ENCODE results near the gene AURKAIP1. TPM values are rescaled to one million over a fixed set of nuclear protein-coding genes. Genes with fewer than 3 reads are reported as not detected.

Gene AURKAIP1
- polyA plus RNA-seq, 2 of the 4 experiments (the other 2 are of a cell fraction): 62.0 to 102 TPM

- DNase-seq (ENCODE audit: low read depth in 1 of 2, low spot score in 1 of 2) (no peak), ATAC-seq (no peak)
- no CpG with 5 or more reads among the region's 48 CpGs for WGBS (ENCODE audit: missing lambda C conversion rate)
Observed at GRCh38 chr1:1332774-1333480, 42.1 kb downstream of the AURKAIP1 start.

GRCh38 chr1:1332031-1332755 lies 42.8 kb downstream of the AURKAIP1 start:
- DNase-seq (ENCODE audit: low read depth in 1 of 2, low spot score in 1 of 2) (no peak), ATAC-seq (no peak), FAIRE-seq (no peak)
- Histone ChIP-seq H3K9me3 (no peaks in the 10 kb centered on the region), H3K4me2 (no peak overlapping the region), H3K4me3 (no peak overlapping the region), H3K27ac (no peak overlapping the region), H3K4me1 (peaks cover 12% of the 10 kb centered on the region; the same call in 2 of the 3 replicates)
- no peak for TF ChIP-seq KDM1A (IDR thresholded peaks at IDR 0.05; ENCODE audit: low read depth)
- no peak for TF ChIP-seq NFE2L2 (conservative IDR thresholded peaks at IDR 0.05; ENCODE audit: low read length)
- no peak for TF ChIP-seq TP53 (CRISPR knock-in tag; IDR thresholded peaks at IDR 0.05)
- TF ChIP-seq GATA3 (IDR thresholded peaks at IDR 0.05; ENCODE audit: borderline replicate concordance): no peak
- TF ChIP-seq ESRRA (IDR thresholded peaks at IDR 0.05; ENCODE audit: borderline replicate concordance, low read length): no peak
- TF ChIP-seq TFCP2L1 (CRISPR knock-in tag; IDR thresholded peaks at IDR 0.05): no peak
- no peak for TF ChIP-seq EP300 (IDR thresholded peaks at IDR 0.05)
- TF ChIP-seq HMGXB4 (CRISPR knock-in tag; IDR thresholded peaks at IDR 0.05; ENCODE audit: borderline replicate concordance): no peak
- TF ChIP-seq JUNB (IDR thresholded peaks at IDR 0.05): no peak
- TF ChIP-seq CTCF (IDR thresholded peaks at IDR 0.05): no peak
- TF ChIP-seq FOXS1 (CRISPR knock-in tag; IDR thresholded peaks at IDR 0.05): no peak
- no peak for TF ChIP-seq FOSB (CRISPR knock-in tag; IDR thresholded peaks at IDR 0.05)
- ChIA-PET POLR2A (no interaction called here), CTCF (interaction anchor here (1.0 to 2.5 kb wide), 4 partner anchors 12 to 40 kb away, joined by 3 to 12 read pairs (median 5); partner anchors contain the start of gene DVL1)
- 88% methylated on average over 16 of the region's 57 CpGs for WGBS (ENCODE audit: missing lambda C conversion rate)

More at GRCh38 chr1:1332774-1333480, 42.1 kb downstream of the AURKAIP1 start:
- FAIRE-seq: no peak
- Histone ChIP-seq H3K4me2 (no peak overlapping the region), H3K4me3 (no peak overlapping the region), H3K9me3 (no peaks in the 10 kb centered on the region), H3K27ac (no peak overlapping the region), H3K4me1 (peaks cover 12% of the 10 kb centered on the region; the same call in 2 of the 3 replicates)
- CTCF ChIA-PET: interaction anchor here (1.0 to 2.5 kb wide), 3 partner anchors 11 to 41 kb away, joined by 3 to 12 read pairs (median 7); partner anchors contain the start of gene DVL1
- POLR2A ChIA-PET: no interaction called here
- TF ChIP-seq USF2 (IDR thresholded peaks at IDR 0.05): no peak
- TF ChIP-seq KDM5A (IDR thresholded peaks at IDR 0.05): no peak
